RWPE2 (cell line): ENCODE results near the gene HSD17B12.
A peak's percentile ranks its signal among the peaks of the same experiment; 100 is the strongest.

Experiments
- ATAC-seq: fragments of 200-7000 bp; cut with Tn5 transposase; 3 replicates; pipeline ENCODE4 v1.9.1; 2021; ENCODE audit warnings: low read depth
- DNase-seq: peaks from one replicate; pipeline ENCODE4 v3.0.0-alpha.2; 2020; ENCODE audit warnings: low spot score
- H3K27ac ChIP-seq: fragments of 450-650 bp; 2 replicates; pipeline ENCODE4 v1.5.1; 2017; ENCODE audit warnings: mild to moderate bottlenecking; ENCODE audit not compliant: poor library complexity, severe bottlenecking
- H3K27me3 ChIP-seq: fragments of 250-450 bp; sonication (Bioruptor Pico); 2 replicates; pipeline ENCODE4 v1.5.1; 2021; ENCODE audit warnings: mild to moderate bottlenecking, moderate library complexity; ENCODE audit not compliant: insufficient read depth, poor library complexity, severe bottlenecking
- H3K36me3 ChIP-seq: fragments of 250-450 bp; sonication (Bioruptor Pico); 2 replicates; pipeline ENCODE4 v1.5.1; 2020; ENCODE audit warnings: low read depth, mild to moderate bottlenecking, moderate library complexity
- H3K4me1 ChIP-seq: fragments of 250-450 bp; sonication (Bioruptor Pico); 2 replicates; pipeline ENCODE4 v1.5.1; 2021; ENCODE audit warnings: mild to moderate bottlenecking, moderate library complexity; ENCODE audit not compliant: insufficient read depth, poor library complexity, severe bottlenecking
- H3K4me3 ChIP-seq: fragments of 250-450 bp; sonication (Bioruptor Pico); 2 replicates; pipeline ENCODE4 v1.5.1; 2021; ENCODE audit warnings: mild to moderate bottlenecking, moderate library complexity; ENCODE audit not compliant: severe bottlenecking
- H3K9me3 ChIP-seq: fragments of 250-450 bp; sonication (Bioruptor Pico); 2 replicates; pipeline ENCODE4 v1.5.1; 2021; ENCODE audit warnings: mild to moderate bottlenecking, moderate library complexity; ENCODE audit not compliant: severe bottlenecking
- CTCF ChIP-seq: fragments of 450-650 bp; IDR thresholded peaks from one replicate; pipeline ENCODE4 v1.5.1; 2017; ENCODE audit warnings: mild to moderate bottlenecking, moderate library complexity; ENCODE audit not compliant: poor library complexity, severe bottlenecking

Gene HSD17B12

GRCh38 chr11:43810929-43811596 is 130.5 kb downstream of the HSD17B12 start:
- no peak for DNase-seq
- ATAC-seq, result no peak
- Histone ChIP-seq H3K27ac (no peak overlapping the region), H3K27me3 (no peaks in the 10 kb centered on the region), H3K4me3 (no peak overlapping the region), H3K4me1 (no peaks in the 10 kb centered on the region), H3K36me3 (peaks cover 21% of the 10 kb centered on the region), H3K9me3 (no peaks in the 10 kb centered on the region)
- no peak for TF ChIP-seq CTCF

GRCh38 chr11:43812471-43812870 is 131.9 kb downstream of the HSD17B12 start:
- no peak for TF ChIP-seq CTCF
- Histone ChIP-seq H3K27ac (no peak overlapping the region), H3K4me3 (no peak overlapping the region), H3K36me3 (peaks cover 34% of the 10 kb centered on the region), H3K27me3 (no peaks in the 10 kb centered on the region), H3K4me1 (no peaks in the 10 kb centered on the region), H3K9me3 (no peaks in the 10 kb centered on the region)
- ATAC-seq, result no peak
- no peak for DNase-seq

- Histone ChIP-seq H3K4me1 (peaks cover 18% of the 10 kb centered on the region), H3K27ac (peak overlapping the region; percentile 48), H3K27me3 (no peaks in the 10 kb centered on the region), H3K36me3 (peaks cover 44% of the 10 kb centered on the region), H3K9me3 (peaks cover 3% of the 10 kb centered on the region), H3K4me3 (no peak overlapping the region)
- DNase-seq (no peak), ATAC-seq (peak; percentile 94)
- TF ChIP-seq CTCF, result no peak
Observed at GRCh38 chr11:43818220-43818619, 137.7 kb downstream of the HSD17B12 start.

- H3K9me3 ChIP-seq, result peaks cover 3% of the 10 kb centered on the region
- DNase-seq, result no peak
- ATAC-seq, result no peak
- no peaks in the 10 kb centered on the region for H3K27me3 ChIP-seq
- TF ChIP-seq CTCF, result no peak
- H3K4me3 ChIP-seq, result no peak overlapping the region
- no peak overlapping the region for H3K27ac ChIP-seq
- H3K4me1 ChIP-seq, result peaks cover 18% of the 10 kb centered on the region
- H3K36me3 ChIP-seq, result peaks cover 42% of the 10 kb centered on the region
Observed at GRCh38 chr11:43819926-43820325, 139.4 kb downstream of the HSD17B12 start.

- DNase-seq, result no peak
- Histone ChIP-seq H3K9me3 (peaks cover 3% of the 10 kb centered on the region), H3K27ac (no peak overlapping the region), H3K4me1 (peaks cover 11% of the 10 kb centered on the region), H3K36me3 (peaks cover 22% of the 10 kb centered on the region), H3K4me3 (no peak overlapping the region), H3K27me3 (no peaks in the 10 kb centered on the region)
- no peak for ATAC-seq
- TF ChIP-seq CTCF, result no peak
Observed at GRCh38 chr11:43823316-43823715, 142.8 kb downstream of the HSD17B12 start.
